Pons (tissue), 1 donor: Measurements from ENCODE around the gene DYNLT2B.
"Not testable (repeated sequence)": the region's sequence is repeated elsewhere in the genome, so short reads cannot be mapped to it uniquely, and the experiment has no call there.

Experiments
- DNase-seq: peaks from one replicate; pipeline ENCODE4 v3.0.0-alpha.2; 2016; ENCODE audit warnings: low spot score

The DYNLT2B gene

GRCh38 chr3:196270499-196270898 lies 47.5 kb downstream of the DYNLT2B start:
- DNase-seq: peak; percentile 63

GRCh38 chr3:196268284-196269163 lies 49.5 kb downstream of the DYNLT2B start:
- no peak for DNase-seq

GRCh38 chr3:196263819-196264218 lies 54.2 kb downstream of the DYNLT2B start:
- DNase-seq: no peak

GRCh38 chr3:196260784-196261183 lies 57.3 kb downstream of the DYNLT2B start:
- no peak for DNase-seq

GRCh38 chr3:196255776-196256175 lies 62.3 kb downstream of the DYNLT2B start:
- DNase-seq: no peak

GRCh38 chr3:196254376-196255283 lies 63.4 kb downstream of the DYNLT2B start:
- no peak for DNase-seq

GRCh38 chr3:196251918-196252317 lies 66.1 kb downstream of the DYNLT2B start:
- no peak for DNase-seq

GRCh38 chr3:196246612-196247308 lies 71.3 kb downstream of the DYNLT2B start:
- no peak for DNase-seq

- not testable (repeated sequence) for DNase-seq
These were observed 73.9 kb downstream of the DYNLT2B start for GRCh38 chr3:196244166-196244565.

- DNase-seq: no peak
These were observed 76.3 kb downstream of the DYNLT2B start for GRCh38 chr3:196241704-196242103.
